GM18867 (cell line): Measurements from ENCODE around the gene PHKA1.
A peak's percentile ranks its signal among the peaks of the same experiment; 100 is the strongest.
"Not testable (repeated sequence)": the region's sequence is repeated elsewhere in the genome, so short reads cannot be mapped to it uniquely, and the experiment has no call there.

ENCODE experiments used
- ATAC-seq: cut with Tn5 transposase; IDR thresholded peaks from one replicate; pipeline ENCODE4 v1.9.1; 2021; ENCODE audit warnings: mild to moderate bottlenecking, moderate library complexity; ENCODE audit not compliant: unreplicated experiment

The PHKA1 gene

GRCh38 chrX:72573158-72573511 lies 141.0 kb downstream of the PHKA1 start:
- peak; percentile 33 for ATAC-seq

DNA sequence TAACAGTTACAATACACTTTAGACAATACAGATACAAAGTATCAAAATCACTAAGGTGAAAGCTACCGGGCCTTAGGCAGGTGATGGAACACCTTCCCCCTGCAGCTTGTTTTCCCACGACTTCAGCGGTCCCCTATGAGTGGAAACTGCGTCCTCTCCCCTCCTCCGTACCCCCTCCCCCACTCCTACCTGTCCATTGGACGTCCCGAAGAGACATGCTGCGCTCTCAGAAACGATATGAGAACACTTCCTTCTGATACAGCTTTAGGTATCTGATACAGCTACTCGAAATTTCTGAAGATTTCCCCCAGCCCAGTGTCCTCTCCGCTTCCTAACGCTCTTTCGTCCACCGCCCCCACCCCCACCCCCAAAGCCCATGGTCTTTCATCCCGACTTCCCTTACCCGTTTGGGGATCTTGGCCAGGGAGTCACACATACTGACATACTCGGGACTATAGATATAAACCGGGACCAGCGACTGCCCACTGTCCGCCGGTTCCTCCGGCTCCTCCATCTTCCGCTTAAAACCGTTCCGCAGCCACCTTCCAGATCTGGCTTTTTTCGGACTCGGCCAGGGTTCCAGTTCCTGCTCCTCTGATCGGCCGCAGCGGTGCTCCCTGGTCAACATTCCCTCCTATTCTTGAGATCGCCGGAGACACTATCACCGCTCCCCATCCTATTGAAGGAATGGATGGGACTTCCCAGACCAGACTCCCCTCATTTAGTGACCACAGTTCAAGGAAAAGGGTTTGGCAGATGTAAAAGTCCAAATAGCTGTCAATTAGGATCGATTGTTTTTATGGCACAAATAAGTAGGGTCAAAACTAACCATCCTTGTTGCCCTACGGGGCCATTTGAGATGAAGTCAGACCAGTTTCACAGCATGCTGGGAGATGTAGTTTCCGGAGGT lies 141.6 kb downstream of the PHKA1 start, which contains the start of gene HDAC8:
Gene HDAC8, minus strand, starts transcription at position 596 of the 910 bp plus-strand sequence. Its CDS starts 82 bp downstream, at position 514.
- ATAC-seq, result peak; percentile 97

DNA sequence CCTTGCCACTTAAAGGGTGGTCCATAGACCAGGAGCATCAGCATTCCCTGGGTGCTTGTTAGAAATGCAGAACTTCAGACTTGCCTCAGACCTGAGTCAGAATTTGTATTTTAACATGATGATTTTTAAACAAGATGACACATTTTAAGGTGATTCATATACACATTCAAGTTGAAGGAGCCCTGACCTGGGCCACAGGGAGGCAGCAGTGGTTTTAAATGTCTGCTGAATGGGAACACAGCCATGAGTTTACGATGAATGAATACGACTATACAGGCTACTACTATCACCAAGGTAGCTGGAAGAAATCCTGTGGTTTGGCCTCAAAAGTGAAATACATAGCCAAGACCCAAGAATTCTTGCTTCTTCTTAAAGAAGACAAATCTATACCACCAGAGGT lies 144.3 kb downstream of the PHKA1 start:
- ATAC-seq, result no peak

GRCh38 chrX:72568406-72569092 lies 145.6 kb downstream of the PHKA1 start:
- ATAC-seq, result no peak

DNA sequence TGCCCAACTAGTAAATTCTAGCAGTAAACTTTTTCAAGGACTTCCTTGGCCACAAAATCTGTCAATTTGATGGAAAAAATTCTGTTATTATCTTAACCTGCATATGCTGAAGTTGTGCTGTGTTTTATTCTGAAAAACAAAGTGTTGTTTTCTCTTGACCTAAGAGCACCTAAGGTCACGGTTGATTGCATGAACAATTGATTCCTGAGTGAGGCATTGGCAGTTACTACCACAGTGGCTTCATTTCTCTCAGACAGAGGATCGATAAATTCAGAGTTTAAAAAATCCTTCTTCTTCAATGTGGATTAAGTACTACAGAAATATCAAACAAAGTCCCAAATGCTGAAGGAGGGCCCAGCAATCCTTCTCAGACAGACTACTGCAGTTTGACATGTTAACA lies 147.7 kb downstream of the PHKA1 start:
- no peak for ATAC-seq

DNA sequence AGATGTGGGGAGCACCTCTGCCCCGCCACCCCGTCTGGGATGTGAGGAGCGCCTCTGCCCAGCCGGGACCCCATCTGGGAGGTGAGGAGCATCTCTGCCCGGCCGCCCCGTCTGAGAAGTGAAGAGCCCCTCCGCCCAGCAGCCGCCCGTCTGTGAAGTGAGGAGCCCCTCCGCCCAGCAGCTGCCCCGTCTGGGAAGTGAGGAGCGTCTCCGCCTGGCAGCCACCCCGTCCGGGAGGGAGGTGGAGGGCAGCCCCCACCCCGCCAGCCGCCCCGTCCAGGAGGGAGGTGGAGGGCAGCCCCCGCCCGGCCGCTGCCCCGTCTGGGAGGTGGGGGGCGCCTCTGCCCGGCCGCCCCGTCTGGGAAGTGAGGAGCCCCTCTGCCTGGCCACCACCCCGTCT lies 154.5 kb downstream of the PHKA1 start:
- not testable (repeated sequence) for ATAC-seq

DNA sequence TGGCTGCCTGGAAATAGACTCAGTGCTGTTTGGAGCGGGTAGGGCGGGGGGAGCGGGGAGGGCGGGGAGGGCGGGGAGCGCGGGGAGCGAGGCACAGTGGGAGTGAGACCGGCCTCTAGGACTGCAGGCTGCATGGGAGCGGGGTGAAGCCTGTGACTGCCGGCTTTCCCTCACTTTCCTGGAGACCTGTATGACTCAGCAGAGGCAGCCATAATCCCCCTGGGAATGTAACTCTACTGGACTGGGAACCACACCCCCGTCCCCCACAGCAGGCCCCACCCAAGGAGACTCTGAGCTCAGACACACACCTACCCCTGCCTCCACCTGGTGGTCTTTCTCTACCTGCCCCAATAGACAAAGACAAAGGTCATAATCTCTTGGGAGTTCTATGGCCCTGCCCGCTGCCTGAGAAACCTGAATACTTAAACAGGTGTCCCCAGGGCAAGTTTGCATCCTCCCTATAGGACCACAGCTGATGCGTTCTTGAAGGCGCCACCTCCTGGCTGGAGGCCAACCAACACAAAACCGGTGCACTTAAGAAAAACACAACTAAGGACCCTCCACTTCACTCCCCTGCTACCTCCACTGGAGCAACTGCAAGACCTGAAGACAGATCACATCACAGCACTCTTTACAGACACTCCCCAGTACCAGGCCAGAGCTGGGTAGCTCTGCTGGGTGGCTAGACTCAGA lies 159.5 kb downstream of the PHKA1 start:
- no peak for ATAC-seq

GRCh38 chrX:72552443-72552842 lies 161.7 kb downstream of the PHKA1 start:
- not testable (repeated sequence) for ATAC-seq

DNA sequence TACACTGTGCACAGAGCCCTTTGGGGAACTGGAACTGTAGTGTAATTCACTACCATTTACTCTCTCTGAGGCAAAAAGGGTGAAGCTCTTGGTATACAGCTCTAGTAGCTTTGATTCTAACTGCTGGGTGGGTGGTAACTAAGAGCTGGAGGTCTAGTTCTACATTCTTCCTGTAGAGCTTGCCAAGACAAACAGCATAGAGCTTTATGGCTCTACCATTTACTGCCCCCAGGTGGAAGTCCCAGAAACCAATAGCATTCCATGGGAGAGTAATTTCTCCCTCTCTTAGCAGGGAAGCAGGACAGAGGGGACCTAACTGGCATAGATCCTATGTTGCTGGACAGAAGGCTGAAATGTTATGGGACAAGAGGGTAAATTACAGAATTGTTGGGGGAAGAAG lies 168.1 kb downstream of the PHKA1 start:
- no peak for ATAC-seq

- no peak for ATAC-seq
Observed at GRCh38 chrX:72540318-72540717, 173.8 kb downstream of the PHKA1 start.

DNA sequence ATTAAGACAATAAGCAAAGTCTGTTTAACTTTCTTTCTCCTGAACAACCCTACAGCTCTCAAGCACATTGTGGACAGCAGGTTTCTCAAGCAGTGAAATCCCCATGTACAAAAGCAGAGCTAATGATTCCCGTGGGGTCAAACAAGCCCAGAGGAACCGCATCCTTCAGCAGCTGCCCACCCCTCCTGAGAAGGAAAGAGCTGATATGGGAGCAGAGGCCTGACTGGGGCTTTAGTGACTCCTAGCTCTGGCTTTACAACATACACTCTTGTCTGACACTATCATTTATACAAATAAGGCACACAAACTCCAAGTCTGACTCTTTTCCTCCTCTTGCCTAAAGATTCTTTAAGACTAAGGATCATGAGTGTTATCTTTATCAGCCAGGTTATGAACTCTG lies 174.3 kb downstream of the PHKA1 start:
- no peak for ATAC-seq

DNA sequence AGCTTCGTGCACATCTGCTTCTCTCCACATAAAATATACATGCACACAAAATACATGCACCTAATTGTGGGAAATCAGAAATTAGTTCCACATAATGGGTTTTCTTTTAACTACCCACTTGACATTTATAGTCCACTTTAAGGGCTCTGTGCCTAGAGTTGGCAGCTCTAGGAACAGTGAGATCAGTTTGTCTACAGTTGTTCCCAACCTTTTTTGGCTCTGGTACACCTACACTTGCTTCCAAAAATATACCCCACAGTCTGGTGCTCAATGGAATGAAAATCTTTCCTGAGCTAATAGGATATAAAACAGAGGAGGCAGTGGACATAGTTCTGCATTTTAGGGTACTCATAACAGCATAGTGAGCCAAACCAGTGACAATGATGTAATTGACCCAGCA lies 177.6 kb downstream of the PHKA1 start:
- ATAC-seq, result no peak

GRCh38 chrX:72532366-72532765 lies 181.7 kb downstream of the PHKA1 start:
- ATAC-seq, result no peak
